Fibroblast of lung (primary cell): ENCODE measurements around the gene GSTK1.

ENCODE experiments used
- EZH2 ChIP-seq: IDR thresholded peaks from 2 replicates; pipeline ENCODE4 v1.5.1; 2012; ENCODE audit warnings: low read length, control low read depth, mild to moderate bottlenecking; ENCODE audit errors: missing control alignments
- TF ChIP-seq, protein P1 (sequence below), 2 donors: IDR thresholded peaks in 1 of 2; conservative IDR thresholded peaks in 1 of 2; 1 replicate in 1 of 2; 2 replicates in 1 of 2; pipeline ENCODE4 v1.5.1; 2011 to 2012; ENCODE audit warnings: low read length in 2 of 2, control low read depth in 1 of 2, inconsistent platforms in 1 of 2, low read depth in 1 of 2, mild to moderate bottlenecking in 1 of 2

DNA sequence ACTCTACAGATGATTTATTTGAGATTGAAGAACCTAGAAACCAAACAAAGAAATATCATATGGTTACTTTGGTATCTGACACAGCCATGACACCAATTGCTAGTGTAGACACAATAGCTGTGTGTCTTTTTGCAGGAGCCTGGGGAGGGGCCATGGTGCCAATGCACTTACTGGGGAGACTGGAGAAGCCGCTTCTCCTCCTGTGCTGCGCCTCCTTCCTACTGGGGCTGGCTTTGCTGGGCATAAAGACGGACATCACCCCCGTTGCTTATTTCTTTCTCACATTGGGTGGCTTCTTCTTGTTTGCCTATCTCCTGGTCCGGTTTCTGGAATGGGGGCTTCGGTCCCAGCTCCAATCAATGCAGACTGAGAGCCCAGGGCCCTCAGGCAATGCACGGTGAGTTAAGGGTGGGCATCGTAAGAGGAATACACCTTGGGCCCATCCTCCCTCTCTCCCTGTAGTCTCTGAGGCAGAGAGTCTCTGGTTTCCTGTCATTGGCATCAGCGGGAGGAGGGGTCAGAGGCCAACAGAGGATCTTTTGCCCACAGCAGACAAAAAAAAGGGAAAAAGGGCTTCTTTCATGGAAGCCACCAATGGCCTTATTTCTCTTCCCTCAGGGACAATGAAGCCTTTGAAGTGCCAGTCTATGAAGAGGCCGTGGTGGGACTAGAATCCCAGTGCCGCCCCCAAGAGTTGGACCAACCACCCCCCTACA lies 22.7 kb downstream of the GSTK1 start:
- TF ChIP-seq, protein P1, sequence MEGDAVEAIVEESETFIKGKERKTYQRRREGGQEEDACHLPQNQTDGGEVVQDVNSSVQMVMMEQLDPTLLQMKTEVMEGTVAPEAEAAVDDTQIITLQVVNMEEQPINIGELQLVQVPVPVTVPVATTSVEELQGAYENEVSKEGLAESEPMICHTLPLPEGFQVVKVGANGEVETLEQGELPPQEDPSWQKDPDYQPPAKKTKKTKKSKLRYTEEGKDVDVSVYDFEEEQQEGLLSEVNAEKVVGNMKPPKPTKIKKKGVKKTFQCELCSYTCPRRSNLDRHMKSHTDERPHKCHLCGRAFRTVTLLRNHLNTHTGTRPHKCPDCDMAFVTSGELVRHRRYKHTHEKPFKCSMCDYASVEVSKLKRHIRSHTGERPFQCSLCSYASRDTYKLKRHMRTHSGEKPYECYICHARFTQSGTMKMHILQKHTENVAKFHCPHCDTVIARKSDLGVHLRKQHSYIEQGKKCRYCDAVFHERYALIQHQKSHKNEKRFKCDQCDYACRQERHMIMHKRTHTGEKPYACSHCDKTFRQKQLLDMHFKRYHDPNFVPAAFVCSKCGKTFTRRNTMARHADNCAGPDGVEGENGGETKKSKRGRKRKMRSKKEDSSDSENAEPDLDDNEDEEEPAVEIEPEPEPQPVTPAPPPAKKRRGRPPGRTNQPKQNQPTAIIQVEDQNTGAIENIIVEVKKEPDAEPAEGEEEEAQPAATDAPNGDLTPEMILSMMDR (conservative IDR thresholded peaks at IDR 0.05 in 1 of 2, IDR thresholded peaks at IDR 0.05 in 1 of 2; ENCODE audit: low read depth in 1 of 2, low read length in 2 of 2), result no peak
- TF ChIP-seq EZH2, result no peak
